Kidney epithelial cell (primary cell): Measurements from ENCODE around the gene FADS2. TPM values are rescaled to one million over a fixed set of nuclear protein-coding genes. Genes with fewer than 3 reads are reported as not detected.
A peak's percentile ranks its signal among the peaks of the same experiment; 100 is the strongest.

Experiments used
- DNase-seq: peaks from one replicate; pipeline ENCODE4 v3.0.0-alpha.2; 2010; ENCODE audit warnings: low read depth
- H3K27me3 ChIP-seq: 2 replicates; pipeline ENCODE4 v1.6.0; 2011; ENCODE audit warnings: low read length; ENCODE audit not compliant: control insufficient read depth, insufficient read depth
- H3K36me3 ChIP-seq: 2 replicates; pipeline ENCODE4 v1.5.1; 2011; ENCODE audit warnings: low read length; ENCODE audit not compliant: control insufficient read depth, insufficient read depth
- H3K4me3 ChIP-seq: 2 replicates; pipeline ENCODE4 v1.5.1; 2011; ENCODE audit warnings: low read depth, mild to moderate bottlenecking, control low read depth, low read length
- total RNA-seq: library from RNA; depleted of rRNA; stranded (reverse); fragments of >200 nt; gene quantifications from 2 replicates; pipeline ENCODE4 v1.2.3, GENCODE V29; 2015
- TF ChIP-seq, protein P1 (sequence below): IDR thresholded peaks from 2 replicates; pipeline ENCODE4 v1.5.1; 2011; ENCODE audit warnings: mild to moderate bottlenecking, moderate library complexity, low read length, control low read depth, inconsistent platforms; ENCODE audit not compliant: insufficient read depth, poor library complexity, severe bottlenecking

FADS2 gene
- total RNA-seq, 1 donor from 2014 or later: 235 TPM

GRCh38 chr11:61787928-61788491 lies 40.1 kb upstream of the FADS2 start:
- TF ChIP-seq, protein P1, sequence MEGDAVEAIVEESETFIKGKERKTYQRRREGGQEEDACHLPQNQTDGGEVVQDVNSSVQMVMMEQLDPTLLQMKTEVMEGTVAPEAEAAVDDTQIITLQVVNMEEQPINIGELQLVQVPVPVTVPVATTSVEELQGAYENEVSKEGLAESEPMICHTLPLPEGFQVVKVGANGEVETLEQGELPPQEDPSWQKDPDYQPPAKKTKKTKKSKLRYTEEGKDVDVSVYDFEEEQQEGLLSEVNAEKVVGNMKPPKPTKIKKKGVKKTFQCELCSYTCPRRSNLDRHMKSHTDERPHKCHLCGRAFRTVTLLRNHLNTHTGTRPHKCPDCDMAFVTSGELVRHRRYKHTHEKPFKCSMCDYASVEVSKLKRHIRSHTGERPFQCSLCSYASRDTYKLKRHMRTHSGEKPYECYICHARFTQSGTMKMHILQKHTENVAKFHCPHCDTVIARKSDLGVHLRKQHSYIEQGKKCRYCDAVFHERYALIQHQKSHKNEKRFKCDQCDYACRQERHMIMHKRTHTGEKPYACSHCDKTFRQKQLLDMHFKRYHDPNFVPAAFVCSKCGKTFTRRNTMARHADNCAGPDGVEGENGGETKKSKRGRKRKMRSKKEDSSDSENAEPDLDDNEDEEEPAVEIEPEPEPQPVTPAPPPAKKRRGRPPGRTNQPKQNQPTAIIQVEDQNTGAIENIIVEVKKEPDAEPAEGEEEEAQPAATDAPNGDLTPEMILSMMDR: peak; percentile 74
- no peak for DNase-seq
- no peaks in the 10 kb centered on the region for H3K27me3 ChIP-seq
- H3K4me3 ChIP-seq: no peak overlapping the region
- peaks cover 9% of the 10 kb centered on the region for H3K36me3 ChIP-seq

- DNase-seq: peak; percentile 53
- Histone ChIP-seq H3K27me3 (no peaks in the 10 kb centered on the region), H3K36me3 (peaks cover 6% of the 10 kb centered on the region), H3K4me3 (peak overlapping the region; percentile 63)
- TF ChIP-seq, protein P1: no peak
These were observed 36.3 kb upstream of the FADS2 start for GRCh38 chr11:61791737-61792309.

DNA sequence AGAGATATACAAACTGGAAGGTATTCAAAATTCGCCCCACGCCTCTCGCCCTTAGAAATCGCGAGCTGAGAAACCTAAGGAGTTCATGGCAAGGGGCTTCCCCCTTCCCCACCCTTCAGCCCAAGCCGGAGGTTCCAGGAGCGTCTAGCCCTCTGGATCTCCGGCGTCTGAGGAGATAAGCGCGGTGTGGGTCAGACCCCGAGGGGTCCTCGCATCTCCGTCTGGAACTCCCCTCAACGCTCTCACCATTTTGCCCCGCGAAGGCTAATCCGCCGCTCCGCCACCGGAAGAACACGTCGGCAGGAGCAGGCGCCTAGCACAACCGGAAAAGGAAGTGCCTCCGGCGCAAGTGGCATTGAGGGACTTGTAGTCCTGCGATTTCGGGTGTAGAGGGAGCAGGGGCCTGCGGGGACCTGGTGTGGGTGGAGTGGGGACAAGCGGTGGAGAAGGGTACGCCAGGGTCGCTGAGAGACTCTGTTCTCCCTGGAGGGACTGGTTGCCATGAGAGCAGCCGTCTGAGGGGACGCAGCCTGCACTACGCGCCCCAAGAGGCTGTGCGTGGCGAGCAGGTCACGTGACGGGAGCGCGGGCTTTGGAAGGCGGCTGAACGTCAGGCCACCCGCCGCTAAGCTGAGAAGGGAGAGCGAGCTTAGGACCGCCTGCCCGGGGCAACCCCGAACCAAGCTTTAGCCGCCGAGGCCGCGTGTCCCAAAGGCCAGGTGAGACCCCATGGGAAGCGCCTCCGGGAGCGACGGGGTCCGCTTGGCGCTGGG lies 35.6 kb upstream of the FADS2 start, which contains the start of the genes FEN1 and TMEM258:
TSS of gene FEN1 (plus strand) at position 602 of the 773 bp plus-strand sequence. CDS start 2,451 bp downstream, outside the sequence.
TSS of gene TMEM258 (minus strand) at position 290 of the 773 bp plus-strand sequence. CDS start at position 249, 41 bp downstream.
- peaks cover 6% of the 10 kb centered on the region for H3K36me3 ChIP-seq
- no peaks in the 10 kb centered on the region for H3K27me3 ChIP-seq
- peak within 1 kb of the TSS; percentile 63 for H3K4me3 ChIP-seq
- TF ChIP-seq, protein P1: no peak
- peak; percentile 84 for DNase-seq

- H3K36me3 ChIP-seq: peaks cover 5% of the 10 kb centered on the region
- DNase-seq: no peak
- H3K4me3 ChIP-seq: peak overlapping the region; percentile 63
- H3K27me3 ChIP-seq: no peaks in the 10 kb centered on the region
- TF ChIP-seq, protein P1: no peak
These were observed 34.8 kb upstream of the FADS2 start for GRCh38 chr11:61793083-61793828.

DNA sequence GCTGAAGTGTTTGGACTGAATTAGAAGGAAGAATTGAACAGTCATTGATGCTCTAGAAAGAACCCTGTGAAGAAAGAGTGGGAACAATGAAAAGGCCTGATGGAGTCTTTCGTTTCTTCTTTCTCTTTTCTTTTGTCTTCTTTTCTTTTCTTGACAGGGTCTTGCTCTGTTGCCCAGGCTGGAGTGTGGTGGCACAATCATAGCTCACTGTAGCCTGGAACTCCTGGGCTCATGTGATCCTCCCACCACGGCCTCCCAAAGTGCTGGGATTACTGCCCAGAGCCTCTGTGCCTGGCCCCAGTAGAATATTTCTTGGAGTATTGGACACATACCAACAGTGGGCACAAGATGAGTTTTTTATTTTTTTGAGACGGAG lies 34.3 kb upstream of the FADS2 start:
- Histone ChIP-seq H3K4me3 (peak overlapping the region; percentile 63), H3K36me3 (peaks cover 5% of the 10 kb centered on the region), H3K27me3 (no peaks in the 10 kb centered on the region)
- no peak for DNase-seq
- TF ChIP-seq, protein P1: no peak
